Ureter (tissue), 1 donor: ENCODE results near the gene IL1RN. TPM values are rescaled to one million over a fixed set of nuclear protein-coding genes. Genes with fewer than 3 reads are reported as not detected.
A peak's percentile ranks its signal among the peaks of the same experiment; 100 is the strongest.

Source experiments
- DNase-seq: peaks from one replicate; pipeline ENCODE4 v3.0.0-alpha.2; 2020; ENCODE audit warnings: low spot score
- total RNA-seq: library from RNA; stranded (reverse); gene quantifications from one replicate; pipeline ENCODE4 v1.2.4, GENCODE V29; 2023
- donor health status: DM: yes; HTN: yes; CAD: no.

IL1RN gene
- total RNA-seq, 1 donor from 2014 or later: 80.2 TPM

- DNase-seq: no peak
These were observed 24.1 kb upstream of the IL1RN start for GRCh38 chr2:113103277-113103676.

DNA sequence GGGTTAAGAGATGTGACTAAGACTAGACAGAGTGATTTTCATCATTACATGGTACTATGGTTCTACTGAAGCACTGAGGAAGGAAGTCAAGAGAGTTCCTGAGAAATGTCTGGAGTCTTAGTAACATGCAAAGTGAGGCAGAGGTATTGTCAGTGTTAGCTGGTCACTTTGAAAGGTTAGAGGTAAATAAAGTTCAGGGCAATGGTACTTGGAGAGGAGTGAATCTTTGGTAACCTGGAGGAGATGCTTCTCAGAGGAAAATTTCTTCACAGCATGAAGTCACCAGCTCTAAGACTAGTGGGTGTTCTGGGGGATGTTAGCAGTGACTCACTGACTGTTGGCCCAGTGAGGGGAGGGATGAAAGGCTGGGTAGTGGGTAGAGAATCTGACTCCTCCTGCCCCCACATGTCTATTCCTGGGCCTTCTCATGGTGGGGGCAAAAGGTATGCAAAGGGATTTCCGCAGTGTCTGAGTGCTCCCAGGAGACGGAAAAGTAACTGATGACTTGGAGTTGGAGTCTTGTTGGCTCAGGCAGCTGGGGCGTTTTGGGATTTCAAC, 23.3 kb upstream of the IL1RN start:
- DNase-seq: no peak

GRCh38 chr2:113105047-113105785, 22.2 kb upstream of the IL1RN start:
- no peak for DNase-seq

- DNase-seq: no peak
These were observed 16.3 kb upstream of the IL1RN start for GRCh38 chr2:113111121-113111520.

DNA sequence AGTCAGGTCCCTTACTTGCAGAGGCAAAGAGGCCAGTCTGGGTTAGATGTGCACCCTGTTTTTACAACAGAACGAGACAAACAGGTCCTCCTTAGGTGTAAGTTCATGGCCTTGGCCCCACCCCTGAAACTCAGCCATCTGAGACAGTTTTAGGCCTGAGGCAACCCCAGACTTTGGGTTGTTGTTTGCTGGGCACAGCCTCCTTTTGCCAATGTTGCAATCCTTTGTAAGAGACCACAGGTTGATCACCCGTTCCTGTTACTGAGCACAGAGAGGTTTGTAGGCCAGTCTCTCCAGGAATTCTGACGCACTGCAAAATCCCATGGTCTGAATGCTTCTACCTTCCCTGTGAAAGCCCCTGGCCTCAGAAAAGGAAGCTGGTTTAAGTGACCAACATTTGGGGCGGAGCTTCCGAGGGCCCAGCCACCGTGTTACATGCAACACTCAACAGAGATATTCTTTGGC, 15.5 kb upstream of the IL1RN start:
- no peak for DNase-seq

- DNase-seq: no peak
These were observed 15.0 kb upstream of the IL1RN start for GRCh38 chr2:113112441-113112840.

DNA sequence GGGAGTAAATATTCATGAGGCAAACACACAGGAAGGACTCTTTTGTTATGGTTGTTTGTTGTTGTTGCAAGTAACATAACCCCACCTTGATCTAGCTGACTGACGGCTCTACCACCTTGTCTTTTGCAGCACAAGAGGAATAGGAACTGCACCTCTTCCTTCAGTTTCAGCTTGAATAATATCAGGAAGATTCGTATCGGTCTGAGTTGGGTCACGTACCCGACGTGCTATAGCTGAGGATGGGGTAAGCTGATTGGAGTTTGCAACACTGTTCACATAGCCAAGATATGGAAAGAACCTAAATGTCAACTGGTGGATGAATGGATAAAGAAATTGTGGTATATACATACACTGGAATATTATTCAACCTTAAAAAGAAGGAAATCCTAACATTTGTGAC, 14.5 kb upstream of the IL1RN start:
- no peak for DNase-seq

DNA sequence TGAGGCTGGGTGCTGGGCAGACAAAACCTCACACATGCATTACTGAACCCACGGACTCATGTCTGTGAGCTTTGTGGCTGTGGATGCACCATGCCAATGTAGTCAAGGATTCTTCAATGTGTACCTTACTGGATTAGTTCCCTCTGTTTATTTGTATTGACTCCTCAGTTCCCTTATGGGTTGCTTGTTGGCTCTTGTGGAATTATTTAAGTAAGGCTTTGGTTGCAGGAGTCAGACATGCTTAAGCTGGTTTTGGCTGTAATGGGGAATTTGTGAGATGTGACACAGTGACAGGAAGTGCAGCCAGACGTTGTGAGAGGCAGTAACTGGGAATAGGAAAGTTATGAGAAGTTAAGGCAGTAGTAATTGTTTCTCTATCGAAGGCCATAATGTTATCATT, 13.6 kb upstream of the IL1RN start:
- no peak for DNase-seq

GRCh38 chr2:113114224-113114945, 13.0 kb upstream of the IL1RN start:
- DNase-seq: no peak

GRCh38 chr2:113114996-113115395, 12.4 kb upstream of the IL1RN start:
- DNase-seq: no peak

- no peak for DNase-seq
These were observed 11.1 kb upstream of the IL1RN start for GRCh38 chr2:113116100-113116958.

- peak; percentile 91 for DNase-seq
These were observed 9.7 kb upstream of the IL1RN start for GRCh38 chr2:113117541-113118262.

GRCh38 chr2:113118263-113118657, 9.1 kb upstream of the IL1RN start:
- no peak for DNase-seq

DNA sequence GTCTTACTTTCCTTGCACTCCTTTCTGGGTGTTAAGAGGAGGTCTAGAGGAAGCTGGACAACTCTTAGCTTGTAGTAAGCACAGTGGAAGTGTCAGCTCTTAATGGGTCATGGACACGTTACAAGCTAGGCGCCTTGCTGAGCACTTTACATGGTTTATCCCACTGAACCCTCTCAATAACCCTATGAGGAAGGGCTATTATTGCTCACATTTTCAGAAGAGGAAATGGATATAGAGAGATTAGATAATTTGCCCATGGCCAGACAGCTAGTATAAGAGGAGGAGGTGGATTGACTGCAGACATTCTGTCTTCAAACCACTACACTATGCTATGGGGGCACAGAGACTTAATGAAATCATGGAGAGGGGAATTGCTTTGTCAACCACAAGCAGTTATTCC, 8.3 kb upstream of the IL1RN start:
- DNase-seq: no peak

- DNase-seq: no peak
These were observed 6.5 kb upstream of the IL1RN start for GRCh38 chr2:113120861-113121260.

DNA sequence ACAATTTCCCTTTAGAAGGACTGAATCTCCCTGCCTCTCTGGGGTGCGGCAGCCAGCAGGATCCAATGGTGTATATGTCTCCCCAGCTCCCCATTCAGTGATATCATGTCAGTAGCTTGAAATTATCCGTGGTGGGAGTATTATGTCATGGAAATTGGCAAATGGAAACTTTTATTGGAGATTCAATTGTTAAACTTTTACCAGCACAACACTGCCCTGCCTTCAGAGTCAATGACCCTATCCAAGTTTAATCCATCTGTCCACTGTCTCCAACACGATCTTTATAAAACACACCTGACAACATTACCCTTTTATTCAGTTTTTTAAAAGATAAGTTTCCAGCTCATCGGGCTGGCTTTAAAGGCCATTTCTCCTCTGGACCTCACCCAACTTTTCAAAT, 5.0 kb upstream of the IL1RN start:
- DNase-seq: no peak

GRCh38 chr2:113123726-113124125, 3.7 kb upstream of the IL1RN start:
- no peak for DNase-seq

DNA sequence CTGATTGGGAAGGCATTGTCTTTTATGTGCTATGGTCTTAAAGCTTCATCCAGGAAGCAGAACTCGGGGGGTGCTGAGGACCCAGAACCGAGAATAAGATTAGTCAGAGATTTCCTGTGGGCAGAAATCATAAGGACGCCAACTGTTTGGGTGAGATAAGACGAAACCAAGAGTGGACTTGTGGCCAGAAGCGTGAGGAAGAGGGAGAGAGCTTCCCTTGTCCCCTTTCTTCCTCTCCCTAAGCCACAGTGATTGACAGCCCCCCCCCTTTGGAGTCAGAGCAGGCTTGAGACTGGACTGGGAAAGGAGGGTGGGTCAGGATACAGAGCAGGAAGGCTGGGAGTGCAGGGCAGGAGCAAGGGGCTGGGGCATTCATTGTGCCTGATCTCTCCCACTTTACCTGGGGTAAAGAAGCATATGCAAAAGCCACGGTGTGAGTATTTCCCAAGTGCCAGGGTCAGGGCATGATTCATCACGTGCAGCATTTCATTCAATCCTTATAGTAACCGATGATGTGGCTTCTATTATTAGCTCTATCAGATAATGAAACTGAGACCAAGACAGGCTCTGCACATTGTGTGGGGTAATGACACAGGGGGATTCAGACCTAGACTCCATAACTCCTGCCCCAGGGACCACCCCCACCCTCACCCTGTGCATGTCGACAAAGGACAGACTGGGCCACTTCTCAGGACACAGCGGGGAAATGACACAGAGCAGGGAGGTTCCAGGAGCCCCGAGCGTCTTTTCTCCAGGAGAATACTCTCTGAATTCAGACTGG, 3.0 kb upstream of the IL1RN start:
- DNase-seq: no peak

- DNase-seq: no peak
These were observed 2.2 kb upstream of the IL1RN start for GRCh38 chr2:113124984-113125855.
